GM12891 (cell line): ENCODE data around the gene SHE.

ENCODE experiments used
- PAX5 ChIP-seq: IDR thresholded peaks from 2 replicates; pipeline ENCODE4 v1.6.1; 2011; ENCODE audit warnings: low read length, moderate library complexity, mild to moderate bottlenecking; ENCODE audit not compliant: insufficient read depth, severe bottlenecking
- POLR2A ChIP-seq: IDR thresholded peaks from 2 replicates; pipeline ENCODE4 v1.6.1; 2011; ENCODE audit warnings: low read depth, low read length, control low read depth
- POLR2AphosphoS5 ChIP-seq: IDR thresholded peaks from 2 replicates; pipeline ENCODE4 v1.6.1; 2011; ENCODE audit warnings: low read depth, low read length, control low read depth
- SPI1 ChIP-seq: IDR thresholded peaks from 2 replicates; pipeline ENCODE4 v1.6.1; 2011; ENCODE audit warnings: low read depth, low read length, control low read depth
- TAF1 ChIP-seq: IDR thresholded peaks from 2 replicates; pipeline ENCODE4 v1.6.1; 2011; ENCODE audit warnings: low read depth, low read length, control low read depth

- no peak for TF ChIP-seq POLR2A
- no peak for TF ChIP-seq PAX5
- TF ChIP-seq POLR2AphosphoS5 = no peak
- TF ChIP-seq SPI1 = no peak
- no peak for TF ChIP-seq TAF1
These were observed 518 bp upstream of the SHE start for GRCh38 chr1:154502744-154503115.
